Heart left ventricle (tissue), 16 donors: ENCODE data around the gene GNPTG. TPM values are rescaled to one million over a fixed set of nuclear protein-coding genes. Genes with fewer than 3 reads are reported as not detected.

ENCODE experiments used
- ATAC-seq, 4 donors: fragments of 200-7000 bp; cut with Tn5 transposase; one replicate each; pipeline ENCODE4 v1.9.1; 2020 to 2022; ENCODE audit warnings: moderate library complexity in 4 of 4, mild to moderate bottlenecking in 3 of 4, moderate number of reproducible peaks in 1 of 4
- DNase-seq, 5 donors: peaks; one replicate each; pipeline ENCODE4 v3.0.0-alpha.2; 2020
- H3K27ac ChIP-seq, 12 donors: fragments of 200-600 bp; sonication (generic) in 4 of 12; one replicate each; pipeline versions ENCODE4 v1.5.0 to v1.8.0; 2016 to 2022; ENCODE audit warnings: mild to moderate bottlenecking in 2 of 12
- H3K27me3 ChIP-seq, 9 donors: fragments of 200-600 bp; sonication (generic) in 2 of 9; one replicate each; pipeline versions ENCODE4 v1.5.1 to v1.8.0; 2016 to 2022; ENCODE audit warnings: mild to moderate bottlenecking in 3 of 9
- H3K36me3 ChIP-seq, 9 donors: fragments of 200-600 bp; sonication (generic) in 2 of 9; one replicate each; pipeline versions ENCODE4 v1.5.0 to v1.8.0; 2018 to 2022; ENCODE audit warnings: mild to moderate bottlenecking in 2 of 9
- H3K4me1 ChIP-seq, 12 donors: fragments of 200-600 bp; sonication (generic) in 4 of 12; one replicate each; pipeline versions ENCODE4 v1.5.0 to v1.8.0; 2016 to 2022; ENCODE audit warnings: mild to moderate bottlenecking in 3 of 12
- H3K4me3 ChIP-seq, 12 donors: fragments of 200-600 bp; sonication (generic) in 4 of 12; one replicate each; pipeline versions ENCODE4 v1.5.0 to v1.8.0; 2017 to 2022; ENCODE audit warnings: mild to moderate bottlenecking in 9 of 12, moderate library complexity in 4 of 12
- H3K9me3 ChIP-seq, 12 donors: fragments of 200-600 bp; sonication (generic) in 4 of 12; one replicate each; pipeline versions ENCODE4 v1.5.0 to v1.8.0; 2016 to 2022; ENCODE audit warnings: mild to moderate bottlenecking in 1 of 12
- CTCF ChIP-seq, 12 donors: fragments of 200-600 bp; sonication (generic) in 4 of 12; IDR thresholded peaks; one replicate each; pipeline versions ENCODE4 v1.5.0 to v1.8.0; 2018 to 2022; ENCODE audit warnings: antibody characterized with exemption in 12 of 12, mild to moderate bottlenecking in 5 of 12
- POLR2A ChIP-seq, 2 donors: fragments of 450-650 bp; IDR thresholded peaks; one replicate each; pipeline ENCODE4 v1.6.1; 2017; ENCODE audit warnings: antibody characterized with exemption in 2 of 2, mild to moderate bottlenecking in 2 of 2, moderate library complexity in 2 of 2
- WGBS, 4 donors: extraction: QIAGEN DNeasy Blood & Tissue Kit in 2 of 4; methylation state at CpG; one replicate each; pipeline versions ENCODE4 v1.1.5 to v1.1.7; 2013 to 2018; 5-methylcytosine and 5-hydroxymethylcytosine counted together
- intact Hi-C, 10 donors: fragments of 100-400 bp; cut with DNase I; formaldehyde crosslinking; loops; one replicate each; pipeline versions ENCODE4 v1.11.1 to v1.14.2; 2022
- polyA plus RNA-seq, 2 donors: library from polyadenylated mRNA; stranded (reverse); fragments of 200-250 nt; gene quantifications; one replicate each; pipeline ENCODE4 v1.2.3, GENCODE V29; 2013
- total RNA-seq, 9 donors: library from RNA; depleted of rRNA in 2 of 9; stranded (reverse); fragments of >200 nt in 2 of 9; fragmentation: NEBNext Ultra II Directional in 3 of 9; extraction: Animal tissue kit (Norgen Biotek cat#: 25700) in 3 of 9; gene quantifications; one replicate each; pipeline versions ENCODE4 v1.1.0 to v1.2.4, GENCODE V29; 2016 to 2023
- donor health status: ischemic (EF 13 %, LVEDD 7.1; RV severe dilation, severe dysfunction).
- donor health status: healthy with polysubstance abuse.
- donor health status: DM: no; HTN: yes; CAD: no.
- donor health status: DM: no; HTN: no; CAD: no.
- donor health status: ischemic (EF 25% LVEDD 6.9; RV normal size, moderate dysfunction).
- donor health status: ischemic (EF 25% LVEDD 5.7; RV mildly dilated, moderate dysfunction).
- donor health status: healthy.
- donor health status: DM: yes; HTN: yes; CAD: no.
- donor health status: ischemic (EF 35%, LVEDD 5.7; RV mildly dilated, moderate dysfunction).
- donor health status: nonischemic (EF 11% LVEDD 7.7; RV severe dilation, severe dysfunction).
- donor health status: DM: yes; HTN: yes; CAD: no.
- donor health status: PGD.
- donor health status: ischemic (EF 29% LVEDD 5.4; RV normal size, mild dysfunction).
- donor health status: nonischemic (EF 23%, LVEDD 6.1; RV moderate dilation, normal function).

GNPTG gene
- total and polyA plus RNA-seq, 11 donors = 25.4 to 54.2 (median 31.9) TPM

- WGBS, 4 donors = 0 to 4% (median 2%) methylated on average over 4 to 14 of the region's 14 CpGs
- no peak for TF ChIP-seq CTCF (IDR thresholded peaks at IDR 0.05)
- no peak for TF ChIP-seq POLR2A (IDR thresholded peaks at IDR 0.05)
- no peak for ATAC-seq
- no peak for DNase-seq
- peak overlapping the region; percentile 79 to 98 (median 84) for H3K4me3 ChIP-seq
- peak overlapping the region in 11 of 12 donors; percentile 66 to 97 (median 83) for H3K27ac ChIP-seq
- H3K9me3 ChIP-seq = no peaks in the 10 kb centered on the region
- no peaks in the 10 kb centered on the region for H3K27me3 ChIP-seq
- intact Hi-C loops = loop anchor here in 2 of 10 donors (2.0 to 5.0 kb wide), 2 partner anchors 40 to 471 kb away; partner anchors contain the start of genes GNPTG (in 2 of the 2), TSR3 (in 2 of the 2), NUBP2 (in 1 of the 2) and SPSB3 (in 1 of the 2)
- peaks cover 8 to 45% (median 35%) of the 10 kb centered on the region in 12 donors for H3K4me1 ChIP-seq
- H3K36me3 ChIP-seq = peaks cover 0 to 36% (median 21%) of the 10 kb centered on the region in 9 donors
Measured at GRCh38 chr16:1310832-1311200, 40.9 kb upstream of the GNPTG start.

GRCh38 chr16:1311212-1311737 is 40.5 kb upstream of the GNPTG start:
- peaks cover 8 to 45% (median 35%) of the 10 kb centered on the region in 12 donors for H3K4me1 ChIP-seq
- H3K4me3 ChIP-seq = peak overlapping the region in 11 of 12 donors; percentile 79 to 98 (median 84)
- no peaks in the 10 kb centered on the region for H3K9me3 ChIP-seq
- peaks cover 0 to 41% (median 26%) of the 10 kb centered on the region in 9 donors for H3K36me3 ChIP-seq
- TF ChIP-seq POLR2A (IDR thresholded peaks at IDR 0.05) (no peak), CTCF (IDR thresholded peaks at IDR 0.05) (no peak)
- no peaks in the 10 kb centered on the region for H3K27me3 ChIP-seq
- peak overlapping the region in 11 of 12 donors; percentile 66 to 97 (median 81) for H3K27ac ChIP-seq
- WGBS, 4 donors = 8 to 17% (median 14%) methylated on average over 12 to 13 of the region's 13 CpGs
- DNase-seq = no peak
- ATAC-seq = peak in 1 of 4 donors; percentile 0
- intact Hi-C loops = loop anchor here in 2 of 10 donors (2.0 to 5.0 kb wide), 2 partner anchors 40 to 471 kb away; partner anchors contain the start of genes GNPTG (in 2 of the 2), TSR3 (in 2 of the 2), NUBP2 (in 1 of the 2) and SPSB3 (in 1 of the 2)

GRCh38 chr16:1311738-1312466 is 39.8 kb upstream of the GNPTG start:
- WGBS, 4 donors = 9 to 24% (median 15%) methylated on average over 18 to 35 of the region's 35 CpGs
- H3K4me1 ChIP-seq = peaks cover 8 to 45% (median 35%) of the 10 kb centered on the region in 12 donors
- TF ChIP-seq CTCF (IDR thresholded peaks at IDR 0.05) (no peak), POLR2A (IDR thresholded peaks at IDR 0.05) (no peak)
- H3K27me3 ChIP-seq = no peaks in the 10 kb centered on the region
- DNase-seq = peak; percentile 50 to 75 (median 55)
- H3K36me3 ChIP-seq = peaks cover 0 to 47% (median 32%) of the 10 kb centered on the region in 9 donors
- ATAC-seq = peak; percentile 15 to 64 (median 46)
- H3K27ac ChIP-seq = peak overlapping the region in 11 of 12 donors; percentile 66 to 97 (median 81)
- peak overlapping the region in 11 of 12 donors; percentile 79 to 98 (median 84) for H3K4me3 ChIP-seq
- intact Hi-C loops = loop anchor here in 2 of 10 donors (2.0 to 5.0 kb wide), 2 partner anchors 39 to 470 kb away; partner anchors contain the start of genes GNPTG (in 2 of the 2), TSR3 (in 2 of the 2), NUBP2 (in 1 of the 2) and SPSB3 (in 1 of the 2)
- H3K9me3 ChIP-seq = no peaks in the 10 kb centered on the region

- 37 to 71% (median 62%) methylated on average over 3 to 16 of the region's 16 CpGs for WGBS, 4 donors
- intact Hi-C loops = loop anchor here in 1 of 10 donors (5.0 kb wide), 1 partner anchor 470 kb away; the partner anchor contains the start of genes NUBP2 and SPSB3
- H3K36me3 ChIP-seq = peaks cover 0 to 53% (median 37%) of the 10 kb centered on the region in 9 donors
Measured at GRCh38 chr16:1312467-1312816, 39.3 kb upstream of the GNPTG start.

More at GRCh38 chr16:1312467-1312816, 39.3 kb upstream of the GNPTG start:
- peaks cover 8 to 45% (median 35%) of the 10 kb centered on the region in 12 donors for H3K4me1 ChIP-seq
- H3K9me3 ChIP-seq = no peaks in the 10 kb centered on the region
- no peak for DNase-seq
- no peak for TF ChIP-seq CTCF (IDR thresholded peaks at IDR 0.05)
- H3K27me3 ChIP-seq = no peaks in the 10 kb centered on the region
- H3K4me3 ChIP-seq = peak overlapping the region in 9 of 12 donors; percentile 79 to 98 (median 87)
- no peak for ATAC-seq
- H3K27ac ChIP-seq = peak overlapping the region in 11 of 12 donors; percentile 33 to 96 (median 80)
